NCI-H1436 (cell line): ENCODE data around the gene TENT5D.
"Not testable (repeated sequence)": the region's sequence is repeated elsewhere in the genome, so short reads cannot be mapped to it uniquely, and the experiment has no call there.

Experiments
- DNase-seq: peaks from one replicate; lab custom pipeline; 2025; lab: John Stamatoyannopoulos, UW

Gene TENT5D

GRCh38 chrX:80420147-80420546 lies at the start of gene TENT5D:
Gene TENT5D, plus strand, starts transcription at chrX:80420447. Its CDS starts 22,093 bp downstream, at chrX:80442540.
- DNase-seq: no peak

- DNase-seq: not testable (repeated sequence)
Observed at GRCh38 chrX:80385651-80386050, 34.6 kb upstream of the TENT5D start.

GRCh38 chrX:80388206-80388605 lies 32.0 kb upstream of the TENT5D start:
- DNase-seq: no peak

GRCh38 chrX:80412042-80412441 lies 8.2 kb upstream of the TENT5D start:
- DNase-seq: no peak

- no peak for DNase-seq
Observed at GRCh38 chrX:80423000-80423399, 2.8 kb downstream of the TENT5D start.

- no peak for DNase-seq
Observed at GRCh38 chrX:80423744-80424143, 3.5 kb downstream of the TENT5D start.

- no peak for DNase-seq
Observed at GRCh38 chrX:80430826-80431504, 10.7 kb downstream of the TENT5D start.

- DNase-seq: no peak
Observed at GRCh38 chrX:80431505-80431832, 11.2 kb downstream of the TENT5D start.

GRCh38 chrX:80432441-80432840 lies 12.2 kb downstream of the TENT5D start:
- no peak for DNase-seq

GRCh38 chrX:80432863-80433262 lies 12.6 kb downstream of the TENT5D start:
- no peak for DNase-seq

GRCh38 chrX:80468166-80468565 lies 47.9 kb downstream of the TENT5D start:
- not testable (repeated sequence) for DNase-seq

- DNase-seq: no peak
Observed at GRCh38 chrX:80471582-80471981, 51.3 kb downstream of the TENT5D start.

GRCh38 chrX:80485543-80485942 lies 65.3 kb downstream of the TENT5D start:
- DNase-seq: no peak

GRCh38 chrX:80486299-80486698 lies 66.1 kb downstream of the TENT5D start:
- DNase-seq: no peak

GRCh38 chrX:80489166-80489565 lies 68.9 kb downstream of the TENT5D start:
- DNase-seq: no peak
